Astrocyte (in vitro differentiated cells and primary cell): ENCODE data around the gene LRRTM4. TPM values are rescaled to one million over a fixed set of nuclear protein-coding genes. Genes with fewer than 3 reads are reported as not detected.

Experiments
- DNase-seq: peaks from one replicate; pipeline ENCODE4 v3.0.0-alpha.2; 2010; ENCODE audit warnings: low read depth
- FAIRE-seq: peaks from 2 replicates; lab custom pipeline; 2011; peaks lifted over from hg19 to GRCh38; lab: Jason Lieb, UNC
- H2AFZ ChIP-seq: 2 replicates; pipeline ENCODE4 v1.6.0; 2012; ENCODE audit warnings: low read depth, low read length, inconsistent platforms
- H3K27ac ChIP-seq: 2 replicates; pipeline ENCODE4 v1.5.1; 2011; ENCODE audit warnings: low read depth, low read length, inconsistent platforms
- H3K27me3 ChIP-seq: 2 replicates; pipeline ENCODE4 v1.6.0; 2011; ENCODE audit warnings: low read length, inconsistent platforms; ENCODE audit not compliant: insufficient read depth
- H3K36me3 ChIP-seq: 2 replicates; pipeline ENCODE4 v1.5.1; 2011; ENCODE audit warnings: low read length, inconsistent platforms; ENCODE audit not compliant: insufficient read depth
- H3K4me1 ChIP-seq: 2 replicates; pipeline ENCODE4 v1.5.1; 2011; ENCODE audit warnings: low read length, inconsistent platforms; ENCODE audit not compliant: insufficient read depth
- H3K4me2 ChIP-seq: 2 replicates; pipeline ENCODE4 v1.6.0; 2012; ENCODE audit warnings: low read length, inconsistent platforms
- H3K4me3 ChIP-seq: 2 replicates; pipeline ENCODE4 v1.5.1; 2011; ENCODE audit warnings: low read depth, mild to moderate bottlenecking, low read length, inconsistent platforms; ENCODE audit not compliant: insufficient read depth
- H3K79me2 ChIP-seq: 2 replicates; pipeline ENCODE4 v1.6.0; 2012; ENCODE audit warnings: mild to moderate bottlenecking, low read length, inconsistent platforms; ENCODE audit not compliant: insufficient read depth
- H3K9ac ChIP-seq: 2 replicates; pipeline ENCODE4 v1.6.0; 2012; ENCODE audit warnings: mild to moderate bottlenecking, low read length, inconsistent platforms
- H3K9me3 ChIP-seq: 2 replicates; pipeline ENCODE4 v1.5.1; 2012; ENCODE audit warnings: low read depth, mild to moderate bottlenecking, low read length, inconsistent platforms; ENCODE audit not compliant: insufficient read depth
- H4K20me1 ChIP-seq: 2 replicates; pipeline ENCODE4 v1.6.0; 2012; ENCODE audit warnings: low read length, inconsistent platforms; ENCODE audit not compliant: insufficient read depth
- H3K27ac Mint-ChIP-seq: one replicate; pipeline ENCODE4 v1.8.0; 2021; ENCODE audit warnings: mild to moderate bottlenecking, mixed read lengths; ENCODE audit not compliant: unreplicated experiment
- H3K27me3 Mint-ChIP-seq: one replicate; pipeline ENCODE4 v1.8.0; 2021; ENCODE audit warnings: low read depth, mixed read lengths; ENCODE audit not compliant: unreplicated experiment
- H3K36me3 Mint-ChIP-seq: one replicate; pipeline ENCODE4 v1.8.0; 2021; ENCODE audit warnings: low read depth, mixed read lengths; ENCODE audit not compliant: unreplicated experiment
- H3K4me1 Mint-ChIP-seq: one replicate; pipeline ENCODE4 v1.8.0; 2021; ENCODE audit warnings: low read depth, mixed read lengths; ENCODE audit not compliant: unreplicated experiment
- H3K4me3 Mint-ChIP-seq: one replicate; pipeline ENCODE4 v1.8.0; 2021; ENCODE audit warnings: mild to moderate bottlenecking, moderate library complexity, mixed read lengths; ENCODE audit not compliant: unreplicated experiment
- H3K9me3 Mint-ChIP-seq: one replicate; pipeline ENCODE4 v1.8.0; 2021; ENCODE audit warnings: mild to moderate bottlenecking, mixed read lengths; ENCODE audit not compliant: unreplicated experiment
- EZH2 ChIP-seq: IDR thresholded peaks from 2 replicates; pipeline ENCODE4 v1.6.1; 2012; ENCODE audit warnings: mild to moderate bottlenecking, low read length, inconsistent platforms; ENCODE audit not compliant: insufficient read depth
- total RNA-seq: library from RNA; stranded (reverse); gene quantifications from 2 replicates; pipeline ENCODE4 v1.2.1, GENCODE V29; 2021
- TF ChIP-seq, protein P1 (sequence below): IDR thresholded peaks from 2 replicates; pipeline ENCODE4 v1.5.1; 2011; ENCODE audit warnings: low read depth, mild to moderate bottlenecking, inconsistent platforms, low read length, moderate library complexity; ENCODE audit not compliant: insufficient read depth

The LRRTM4 gene
- total RNA-seq, 1 donor from 2014 or later = 0.59 TPM

GRCh38 chr2:77325395-77325794 lies 196.8 kb downstream of the LRRTM4 start:
- Histone ChIP-seq H3K4me1 (no peaks in the 10 kb centered on the region), H3K36me3 (no peaks in the 10 kb centered on the region), H3K9ac (no peak overlapping the region), H3K4me3 (no peak overlapping the region), H3K27ac (no peak overlapping the region), H3K4me2 (no peak overlapping the region), H3K79me2 (no peaks in the 10 kb centered on the region), H3K9me3 (no peaks in the 10 kb centered on the region), H3K27me3 (no peaks in the 10 kb centered on the region), H4K20me1 (no peaks in the 10 kb centered on the region), H2AFZ (no peak overlapping the region)
- Mint-ChIP-seq H3K4me1 (no peaks in the 10 kb centered on the region), H3K4me3 (no peak overlapping the region), H3K27ac (no peak overlapping the region), H3K36me3 (no peaks in the 10 kb centered on the region), H3K9me3 (no peaks in the 10 kb centered on the region), H3K27me3 (no peaks in the 10 kb centered on the region)
- DNase-seq (no peak), FAIRE-seq (no peak)
- TF ChIP-seq, protein P1, sequence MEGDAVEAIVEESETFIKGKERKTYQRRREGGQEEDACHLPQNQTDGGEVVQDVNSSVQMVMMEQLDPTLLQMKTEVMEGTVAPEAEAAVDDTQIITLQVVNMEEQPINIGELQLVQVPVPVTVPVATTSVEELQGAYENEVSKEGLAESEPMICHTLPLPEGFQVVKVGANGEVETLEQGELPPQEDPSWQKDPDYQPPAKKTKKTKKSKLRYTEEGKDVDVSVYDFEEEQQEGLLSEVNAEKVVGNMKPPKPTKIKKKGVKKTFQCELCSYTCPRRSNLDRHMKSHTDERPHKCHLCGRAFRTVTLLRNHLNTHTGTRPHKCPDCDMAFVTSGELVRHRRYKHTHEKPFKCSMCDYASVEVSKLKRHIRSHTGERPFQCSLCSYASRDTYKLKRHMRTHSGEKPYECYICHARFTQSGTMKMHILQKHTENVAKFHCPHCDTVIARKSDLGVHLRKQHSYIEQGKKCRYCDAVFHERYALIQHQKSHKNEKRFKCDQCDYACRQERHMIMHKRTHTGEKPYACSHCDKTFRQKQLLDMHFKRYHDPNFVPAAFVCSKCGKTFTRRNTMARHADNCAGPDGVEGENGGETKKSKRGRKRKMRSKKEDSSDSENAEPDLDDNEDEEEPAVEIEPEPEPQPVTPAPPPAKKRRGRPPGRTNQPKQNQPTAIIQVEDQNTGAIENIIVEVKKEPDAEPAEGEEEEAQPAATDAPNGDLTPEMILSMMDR = no peak
- TF ChIP-seq EZH2 = no peak

- TF ChIP-seq, protein P1 = no peak
- no peak for TF ChIP-seq EZH2
- Histone ChIP-seq H3K4me1 (no peaks in the 10 kb centered on the region), H3K79me2 (no peaks in the 10 kb centered on the region), H4K20me1 (no peaks in the 10 kb centered on the region), H3K36me3 (no peaks in the 10 kb centered on the region), H3K4me3 (no peak overlapping the region), H2AFZ (no peak overlapping the region), H3K9me3 (no peaks in the 10 kb centered on the region), H3K27ac (no peak overlapping the region), H3K9ac (no peak overlapping the region), H3K4me2 (no peak overlapping the region), H3K27me3 (no peaks in the 10 kb centered on the region)
- Mint-ChIP-seq H3K4me1 (no peaks in the 10 kb centered on the region), H3K27me3 (no peaks in the 10 kb centered on the region), H3K9me3 (no peaks in the 10 kb centered on the region), H3K27ac (no peak overlapping the region), H3K4me3 (no peak overlapping the region), H3K36me3 (no peaks in the 10 kb centered on the region)
- DNase-seq (no peak), FAIRE-seq (no peak)
Observed at GRCh38 chr2:77322431-77322830, 199.7 kb downstream of the LRRTM4 start.

GRCh38 chr2:77314721-77315120 lies 207.5 kb downstream of the LRRTM4 start:
- no peak for FAIRE-seq
- no peak overlapping the region for H3K27ac ChIP-seq
- no peak overlapping the region for H3K9ac ChIP-seq
- no peak overlapping the region for H2AFZ ChIP-seq
- no peak overlapping the region for H3K4me2 ChIP-seq
- no peaks in the 10 kb centered on the region for H3K27me3 ChIP-seq
- no peaks in the 10 kb centered on the region for H3K4me1 ChIP-seq
- Mint-ChIP-seq H3K27ac (no peak overlapping the region), H3K4me1 (no peaks in the 10 kb centered on the region), H3K4me3 (no peak overlapping the region), H3K27me3 (no peaks in the 10 kb centered on the region), H3K9me3 (no peaks in the 10 kb centered on the region), H3K36me3 (no peaks in the 10 kb centered on the region)
- TF ChIP-seq EZH2 = no peak
- TF ChIP-seq, protein P1 = no peak
- no peaks in the 10 kb centered on the region for H3K36me3 ChIP-seq
- H3K4me3 ChIP-seq = no peak overlapping the region
- H3K9me3 ChIP-seq = no peaks in the 10 kb centered on the region
- H4K20me1 ChIP-seq = no peaks in the 10 kb centered on the region
- no peak for DNase-seq
- H3K79me2 ChIP-seq = no peaks in the 10 kb centered on the region
